ENCODE data around the gene HDAC4. TPM values are rescaled to one million over a fixed set of nuclear protein-coding genes. Genes with fewer than 3 reads are reported as not detected.

HDAC4 gene
- total RNA-seq, 1 donor from 2014 or later, result 46.2 TPM

- Mint-ChIP-seq H3K9me3 (ENCODE audit: low read depth) (no peaks in the 10 kb centered on the region), H3K4me1 (ENCODE audit: low read depth) (no peaks in the 10 kb centered on the region), H3K27ac (no peak overlapping the region), H3K36me3 (ENCODE audit: insufficient read depth) (peaks cover 2% of the 10 kb centered on the region), H3K27me3 (no peaks in the 10 kb centered on the region), H3K4me3 (ENCODE audit: low read depth) (no peak overlapping the region)
- no peak for DNase-seq (ENCODE audit: low spot score, unreplicated experiment)
- TF ChIP-seq CTCF (IDR thresholded peaks at IDR 0.05; ENCODE audit: unreplicated experiment), result no peak
These were observed 335.9 kb downstream of the HDAC4 start for GRCh38 chr2:239064891-239065290.

GRCh38 chr2:239064253-239064652 lies 336.6 kb downstream of the HDAC4 start:
- TF ChIP-seq CTCF (IDR thresholded peaks at IDR 0.05; ENCODE audit: unreplicated experiment), result no peak
- Mint-ChIP-seq H3K27ac (peak overlapping the region; percentile 39), H3K4me3 (ENCODE audit: low read depth) (no peak overlapping the region), H3K36me3 (ENCODE audit: insufficient read depth) (peaks cover 2% of the 10 kb centered on the region), H3K9me3 (ENCODE audit: low read depth) (no peaks in the 10 kb centered on the region), H3K27me3 (no peaks in the 10 kb centered on the region), H3K4me1 (ENCODE audit: low read depth) (no peaks in the 10 kb centered on the region)
- DNase-seq (ENCODE audit: low spot score, unreplicated experiment), result no peak

- no peak for DNase-seq (ENCODE audit: low spot score, unreplicated experiment)
- Mint-ChIP-seq H3K27ac (no peak overlapping the region), H3K9me3 (ENCODE audit: low read depth) (no peaks in the 10 kb centered on the region), H3K36me3 (ENCODE audit: insufficient read depth) (peaks cover 2% of the 10 kb centered on the region), H3K4me1 (ENCODE audit: low read depth) (no peaks in the 10 kb centered on the region), H3K27me3 (no peaks in the 10 kb centered on the region), H3K4me3 (ENCODE audit: low read depth) (no peak overlapping the region)
- TF ChIP-seq CTCF (IDR thresholded peaks at IDR 0.05; ENCODE audit: unreplicated experiment), result no peak
These were observed 338.1 kb downstream of the HDAC4 start for GRCh38 chr2:239062743-239063142.

GRCh38 chr2:239061824-239062570 lies 338.8 kb downstream of the HDAC4 start:
- DNase-seq (ENCODE audit: low spot score, unreplicated experiment), result no peak
- Mint-ChIP-seq H3K36me3 (ENCODE audit: insufficient read depth) (peaks cover 2% of the 10 kb centered on the region), H3K9me3 (ENCODE audit: low read depth) (no peaks in the 10 kb centered on the region), H3K27me3 (no peaks in the 10 kb centered on the region), H3K4me3 (ENCODE audit: low read depth) (no peak overlapping the region), H3K27ac (no peak overlapping the region), H3K4me1 (ENCODE audit: low read depth) (no peaks in the 10 kb centered on the region)
- no peak for TF ChIP-seq CTCF (IDR thresholded peaks at IDR 0.05; ENCODE audit: unreplicated experiment)

GRCh38 chr2:239061121-239061666 lies 339.6 kb downstream of the HDAC4 start:
- Mint-ChIP-seq H3K27ac (no peak overlapping the region), H3K4me1 (ENCODE audit: low read depth) (no peaks in the 10 kb centered on the region), H3K27me3 (no peaks in the 10 kb centered on the region), H3K4me3 (ENCODE audit: low read depth) (no peak overlapping the region), H3K36me3 (ENCODE audit: insufficient read depth) (peaks cover 2% of the 10 kb centered on the region), H3K9me3 (ENCODE audit: low read depth) (no peaks in the 10 kb centered on the region)
- TF ChIP-seq CTCF (IDR thresholded peaks at IDR 0.05; ENCODE audit: unreplicated experiment), result no peak
- no peak for DNase-seq (ENCODE audit: low spot score, unreplicated experiment)
